GM18907 (cell line): ENCODE results near the gene MEIS1.

Source experiments
- ATAC-seq: cut with Tn5 transposase; IDR thresholded peaks from one replicate; pipeline ENCODE4 v1.9.1; 2021; ENCODE audit warnings: mild to moderate bottlenecking, moderate library complexity; ENCODE audit not compliant: unreplicated experiment

MEIS1 gene

GRCh38 chr2:66506265-66506664 lies 71.3 kb downstream of the MEIS1 start:
- ATAC-seq, result no peak

- ATAC-seq, result no peak
These were observed 72.8 kb downstream of the MEIS1 start for GRCh38 chr2:66507673-66508201.

GRCh38 chr2:66508484-66509071 lies 73.7 kb downstream of the MEIS1 start:
- no peak for ATAC-seq

GRCh38 chr2:66509326-66509811 lies 74.4 kb downstream of the MEIS1 start:
- ATAC-seq, result no peak

GRCh38 chr2:66512626-66513025 lies 77.7 kb downstream of the MEIS1 start:
- ATAC-seq, result no peak

GRCh38 chr2:66515743-66516142 lies 80.8 kb downstream of the MEIS1 start:
- no peak for ATAC-seq

GRCh38 chr2:66516499-66516898 lies 81.6 kb downstream of the MEIS1 start:
- no peak for ATAC-seq

GRCh38 chr2:66517772-66518171 lies 82.8 kb downstream of the MEIS1 start:
- no peak for ATAC-seq

GRCh38 chr2:66519264-66519843 lies 84.4 kb downstream of the MEIS1 start:
- ATAC-seq, result no peak

- no peak for ATAC-seq
These were observed 86.5 kb downstream of the MEIS1 start for GRCh38 chr2:66521291-66521922.

GRCh38 chr2:66522611-66523376 lies 87.9 kb downstream of the MEIS1 start:
- no peak for ATAC-seq

GRCh38 chr2:66523377-66523969 lies 88.5 kb downstream of the MEIS1 start:
- ATAC-seq, result no peak

- ATAC-seq, result no peak
These were observed 89.1 kb downstream of the MEIS1 start for GRCh38 chr2:66523990-66524389.

GRCh38 chr2:66525606-66526005 lies 90.7 kb downstream of the MEIS1 start:
- ATAC-seq, result no peak

- ATAC-seq, result no peak
These were observed 91.3 kb downstream of the MEIS1 start for GRCh38 chr2:66526180-66526579.

- ATAC-seq, result no peak
These were observed 94.2 kb downstream of the MEIS1 start for GRCh38 chr2:66528974-66529724.

- no peak for ATAC-seq
These were observed 95.7 kb downstream of the MEIS1 start for GRCh38 chr2:66530651-66531050.

- ATAC-seq, result no peak
These were observed 96.2 kb downstream of the MEIS1 start for GRCh38 chr2:66531155-66531554.

- no peak for ATAC-seq
These were observed 96.6 kb downstream of the MEIS1 start for GRCh38 chr2:66531567-66531966.
